ENCODE measurements around the gene NLGN3.
A peak's percentile ranks its signal among the peaks of the same experiment; 100 is the strongest.

The NLGN3 gene

GRCh38 chrX:71144651-71145050 is at the start of gene NLGN3:
Gene NLGN3 (plus strand): TSS chrX:71144841. CDS start chrX:71147750, 2,909 bp downstream.
- H3K27me3 Mint-ChIP-seq = peaks cover 23% of the 10 kb centered on the region
- peaks cover 10% of the 10 kb centered on the region for H3K4me1 Mint-ChIP-seq (ENCODE audit: low read depth)
- no peaks in the 10 kb centered on the region for H3K9me3 Mint-ChIP-seq
- peak within 1 kb of the TSS; percentile 7 for H3K27ac Mint-ChIP-seq
- H3K36me3 Mint-ChIP-seq (ENCODE audit: low read depth) = peaks cover 25% of the 10 kb centered on the region
- DNase-seq = no peak
- H3K4me3 Mint-ChIP-seq = no peak within 1 kb of the TSS

DNA sequence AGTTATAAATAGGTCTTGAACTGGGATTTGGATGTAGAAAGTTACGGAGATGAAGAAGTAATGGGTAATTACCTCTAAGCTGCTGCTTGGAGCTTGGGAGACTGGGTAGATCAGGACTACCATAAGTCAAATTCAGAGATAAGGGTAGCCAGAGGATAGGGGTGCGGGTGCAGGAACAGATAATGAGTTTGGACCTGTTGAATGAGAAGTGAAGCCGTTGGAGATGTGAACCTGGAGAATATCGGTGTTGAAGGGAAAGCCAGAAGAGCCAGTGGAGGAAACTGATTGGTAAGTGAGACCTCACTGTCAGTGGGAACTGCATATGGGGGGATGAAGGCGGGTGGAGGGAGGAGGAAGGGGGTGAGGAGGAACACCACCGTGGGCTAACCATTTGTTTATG is 49.6 kb upstream of the NLGN3 start:
- H3K36me3 Mint-ChIP-seq (ENCODE audit: low read depth) = peaks cover 2% of the 10 kb centered on the region
- H3K27ac Mint-ChIP-seq = peak overlapping the region; percentile 63
- H3K4me3 Mint-ChIP-seq = peak overlapping the region; percentile 82
- no peak for DNase-seq
- H3K27me3 Mint-ChIP-seq = peaks cover 22% of the 10 kb centered on the region
- peaks cover 38% of the 10 kb centered on the region for H3K4me1 Mint-ChIP-seq (ENCODE audit: low read depth)
- no peaks in the 10 kb centered on the region for H3K9me3 Mint-ChIP-seq

DNA sequence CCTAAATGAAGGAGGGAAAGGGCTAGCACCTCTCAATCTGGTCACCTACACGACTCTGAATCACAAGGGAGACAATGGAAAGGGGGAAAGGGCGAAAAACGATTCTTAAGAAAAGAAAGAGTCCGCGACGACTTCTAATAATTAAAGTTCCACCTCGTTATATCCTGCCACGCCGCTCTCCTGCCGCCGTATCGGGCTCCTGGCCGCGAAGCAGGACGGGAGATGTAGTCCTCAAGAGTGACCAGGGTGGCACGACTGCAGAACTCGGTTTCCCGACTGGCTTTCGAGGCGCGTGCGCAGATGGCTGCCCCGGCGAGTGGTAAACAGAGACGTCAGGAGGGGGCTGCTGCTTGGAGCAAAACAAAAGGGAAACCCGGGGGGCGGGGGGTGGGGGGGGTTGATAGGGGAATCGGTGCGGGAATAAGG is 49.1 kb upstream of the NLGN3 start, which contains the start of gene FOXO4:
Gene FOXO4 (plus strand): TSS at position 297 of the 426 bp plus-strand sequence. CDS start 678 bp downstream, outside the sequence.
- peak; percentile 87 for DNase-seq
- Mint-ChIP-seq H3K27me3 (peaks cover 25% of the 10 kb centered on the region), H3K4me3 (peak within 1 kb of the TSS; percentile 82), H3K9me3 (no peaks in the 10 kb centered on the region), H3K36me3 (ENCODE audit: low read depth) (peaks cover 2% of the 10 kb centered on the region), H3K4me1 (ENCODE audit: low read depth) (peaks cover 41% of the 10 kb centered on the region), H3K27ac (peak within 1 kb of the TSS; percentile 90)

DNA sequence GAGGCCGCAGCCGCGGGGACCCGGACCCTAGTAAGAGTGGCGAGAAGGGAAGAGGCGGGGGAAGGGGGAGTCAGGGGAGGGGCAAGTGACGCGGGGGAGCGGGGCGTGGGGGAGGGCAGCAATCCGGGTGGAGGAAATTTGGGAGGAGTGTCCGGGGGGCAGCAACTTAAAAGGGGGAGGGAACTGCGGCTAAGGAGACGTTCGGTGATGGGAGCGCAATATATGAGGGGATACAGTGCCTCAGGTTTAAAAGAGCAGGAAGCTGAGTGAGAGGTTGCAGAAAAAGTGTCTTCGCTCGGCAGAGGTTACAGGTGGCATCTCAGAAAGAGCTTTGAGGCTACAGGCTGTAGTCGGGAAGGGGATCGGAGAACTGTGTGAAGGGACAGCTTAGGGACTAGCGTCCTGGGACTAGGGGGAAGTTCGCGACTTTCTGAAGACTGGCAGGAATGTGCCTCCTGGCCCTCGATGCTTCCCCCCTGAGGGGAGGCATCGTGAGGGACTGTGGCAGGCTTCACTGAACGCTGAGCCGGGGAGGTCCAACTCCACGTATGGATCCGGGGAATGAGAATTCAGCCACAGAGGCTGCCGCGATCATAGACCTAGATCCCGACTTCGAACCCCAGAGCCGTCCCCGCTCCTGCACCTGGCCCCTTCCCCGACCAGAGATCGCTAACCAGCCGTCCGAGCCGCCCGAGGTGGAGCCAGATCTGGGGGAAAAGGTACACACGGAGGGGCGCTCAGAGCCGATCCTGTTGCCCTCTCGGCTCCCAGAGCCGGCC is 48.5 kb upstream of the NLGN3 start:
- H3K27me3 Mint-ChIP-seq = peaks cover 28% of the 10 kb centered on the region
- no peaks in the 10 kb centered on the region for H3K9me3 Mint-ChIP-seq
- peak overlapping the region; percentile 90 for H3K27ac Mint-ChIP-seq
- peaks cover 2% of the 10 kb centered on the region for H3K36me3 Mint-ChIP-seq (ENCODE audit: low read depth)
- H3K4me1 Mint-ChIP-seq (ENCODE audit: low read depth) = peaks cover 47% of the 10 kb centered on the region
- DNase-seq = no peak
- peak overlapping the region; percentile 82 for H3K4me3 Mint-ChIP-seq

- peaks cover 52% of the 10 kb centered on the region for H3K4me1 Mint-ChIP-seq (ENCODE audit: low read depth)
- peaks cover 5% of the 10 kb centered on the region for H3K36me3 Mint-ChIP-seq (ENCODE audit: low read depth)
Observed at GRCh38 chrX:71096760-71097032, 47.9 kb upstream of the NLGN3 start.

DNA sequence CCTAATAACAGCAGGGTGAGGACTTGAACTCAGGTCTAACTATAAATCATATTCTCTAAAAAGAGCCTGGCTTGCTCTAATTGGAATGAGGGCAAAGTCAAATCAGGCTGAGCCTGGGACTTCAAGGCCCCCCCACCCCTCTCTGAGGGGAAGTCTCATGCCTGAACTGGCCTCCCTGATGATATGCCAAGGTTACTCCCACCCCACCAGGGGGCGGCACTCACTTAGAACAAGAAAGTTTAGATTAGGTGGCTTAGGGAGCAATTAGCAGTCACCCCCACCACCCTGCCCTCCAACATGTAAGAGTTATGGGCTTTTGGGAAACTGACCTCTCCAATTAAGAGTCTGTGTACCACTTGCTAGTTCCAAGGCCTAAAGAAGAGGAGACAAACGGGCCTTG is 46.3 kb upstream of the NLGN3 start:
- no peak overlapping the region for H3K4me3 Mint-ChIP-seq
- peaks cover 67% of the 10 kb centered on the region for H3K4me1 Mint-ChIP-seq (ENCODE audit: low read depth)
- no peak overlapping the region for H3K27ac Mint-ChIP-seq

More at GRCh38 chrX:71096760-71097032, 47.9 kb upstream of the NLGN3 start:
- H3K27ac Mint-ChIP-seq = no peak overlapping the region
- no peak for DNase-seq
- H3K9me3 Mint-ChIP-seq = no peaks in the 10 kb centered on the region
- H3K27me3 Mint-ChIP-seq = peaks cover 30% of the 10 kb centered on the region
- H3K4me3 Mint-ChIP-seq = peak overlapping the region; percentile 82

GRCh38 chrX:71098951-71099506 is 45.6 kb upstream of the NLGN3 start:
- no peak overlapping the region for H3K4me3 Mint-ChIP-seq
- no peak overlapping the region for H3K27ac Mint-ChIP-seq
- H3K27me3 Mint-ChIP-seq = peaks cover 28% of the 10 kb centered on the region
- H3K4me1 Mint-ChIP-seq (ENCODE audit: low read depth) = peaks cover 74% of the 10 kb centered on the region
- no peaks in the 10 kb centered on the region for H3K9me3 Mint-ChIP-seq
- no peak for DNase-seq
- peaks cover 8% of the 10 kb centered on the region for H3K36me3 Mint-ChIP-seq (ENCODE audit: low read depth)

More for the DNA sequence above, 46.3 kb upstream of the NLGN3 start:
- peak; percentile 78 for DNase-seq
- Mint-ChIP-seq H3K9me3 (no peaks in the 10 kb centered on the region), H3K27me3 (peaks cover 30% of the 10 kb centered on the region), H3K36me3 (ENCODE audit: low read depth) (peaks cover 5% of the 10 kb centered on the region)

DNA sequence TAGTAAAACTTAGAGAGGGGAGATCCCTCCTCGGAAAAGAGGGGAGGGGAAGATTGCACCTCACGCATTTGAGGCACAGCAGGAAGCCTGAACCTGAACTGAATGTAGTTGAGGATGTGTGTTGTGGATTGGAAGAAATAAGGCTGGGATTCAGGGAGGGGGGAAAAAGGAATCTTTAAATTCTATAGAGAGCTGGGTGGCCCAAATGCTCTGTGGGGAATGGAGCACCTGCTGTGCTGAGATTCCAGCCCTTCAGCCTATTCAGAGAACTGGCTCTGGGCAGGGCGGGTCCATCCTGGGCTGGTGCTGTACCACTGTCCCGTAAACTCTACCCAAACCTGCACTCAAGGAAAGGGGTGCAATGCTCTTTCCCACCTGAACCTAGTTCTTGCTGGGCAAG is 44.9 kb upstream of the NLGN3 start:
- Mint-ChIP-seq H3K4me1 (ENCODE audit: low read depth) (peaks cover 79% of the 10 kb centered on the region), H3K9me3 (no peaks in the 10 kb centered on the region), H3K27me3 (peaks cover 32% of the 10 kb centered on the region), H3K4me3 (no peak overlapping the region), H3K27ac (no peak overlapping the region), H3K36me3 (ENCODE audit: low read depth) (peaks cover 12% of the 10 kb centered on the region)
- DNase-seq = no peak

DNA sequence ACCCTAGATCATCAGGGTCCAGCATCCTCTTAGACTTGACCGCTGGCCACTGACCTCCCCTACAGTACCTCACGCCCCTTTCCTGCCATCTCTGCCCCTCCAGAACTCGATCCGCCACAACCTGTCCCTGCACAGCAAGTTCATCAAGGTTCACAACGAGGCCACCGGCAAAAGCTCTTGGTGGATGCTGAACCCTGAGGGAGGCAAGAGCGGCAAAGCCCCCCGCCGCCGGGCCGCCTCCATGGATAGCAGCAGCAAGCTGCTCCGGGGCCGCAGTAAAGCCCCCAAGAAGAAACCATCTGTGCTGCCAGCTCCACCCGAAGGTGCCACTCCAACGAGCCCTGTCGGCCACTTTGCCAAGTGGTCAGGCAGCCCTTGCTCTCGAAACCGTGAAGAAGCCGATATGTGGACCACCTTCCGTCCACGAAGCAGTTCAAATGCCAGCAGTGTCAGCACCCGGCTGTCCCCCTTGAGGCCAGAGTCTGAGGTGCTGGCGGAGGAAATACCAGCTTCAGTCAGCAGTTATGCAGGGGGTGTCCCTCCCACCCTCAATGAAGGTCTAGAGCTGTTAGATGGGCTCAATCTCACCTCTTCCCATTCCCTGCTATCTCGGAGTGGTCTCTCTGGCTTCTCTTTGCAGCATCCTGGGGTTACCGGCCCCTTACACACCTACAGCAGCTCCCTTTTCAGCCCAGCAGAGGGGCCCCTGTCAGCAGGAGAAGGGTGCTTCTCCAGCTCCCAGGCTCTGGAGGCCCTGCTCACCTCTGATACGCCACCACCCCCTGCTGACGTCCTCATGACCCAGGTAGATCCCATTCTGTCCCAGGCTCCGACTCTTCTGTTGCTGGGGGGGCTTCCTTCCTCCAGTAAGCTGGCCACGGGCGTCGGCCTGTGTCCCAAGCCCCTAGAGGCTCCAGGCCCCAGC is 43.8 kb upstream of the NLGN3 start:
- no peak overlapping the region for H3K4me3 Mint-ChIP-seq
- H3K4me1 Mint-ChIP-seq (ENCODE audit: low read depth) = peaks cover 77% of the 10 kb centered on the region
- no peaks in the 10 kb centered on the region for H3K9me3 Mint-ChIP-seq
- DNase-seq = no peak
- peak overlapping the region; percentile 62 for H3K27ac Mint-ChIP-seq
- H3K27me3 Mint-ChIP-seq = peaks cover 28% of the 10 kb centered on the region
- peaks cover 17% of the 10 kb centered on the region for H3K36me3 Mint-ChIP-seq (ENCODE audit: low read depth)

DNA sequence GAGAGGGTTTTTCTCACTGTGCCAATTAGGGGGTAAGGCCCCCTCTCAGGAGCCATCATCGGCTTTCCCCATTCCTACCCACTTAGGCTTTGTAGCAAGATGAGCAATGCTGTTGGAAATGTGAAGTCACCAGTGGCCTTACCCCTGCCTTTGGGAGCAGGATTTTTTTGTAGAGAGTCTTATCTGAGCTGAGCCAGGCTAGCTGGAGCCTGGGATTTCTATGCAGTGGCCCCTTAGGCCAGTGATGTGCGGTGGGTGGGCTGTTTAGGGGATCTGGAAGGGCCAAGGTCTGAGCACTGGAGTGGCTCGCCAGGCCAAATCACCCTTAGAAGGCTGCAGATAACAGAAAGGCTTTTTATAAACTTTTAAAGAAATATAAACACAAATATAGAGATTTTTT is 42.3 kb upstream of the NLGN3 start:
- no peak overlapping the region for H3K4me3 Mint-ChIP-seq
- no peak for DNase-seq

GRCh38 chrX:71103110-71103983 is 41.3 kb upstream of the NLGN3 start:
- peaks cover 39% of the 10 kb centered on the region for H3K36me3 Mint-ChIP-seq (ENCODE audit: low read depth)
- H3K4me1 Mint-ChIP-seq (ENCODE audit: low read depth) = peaks cover 84% of the 10 kb centered on the region
- H3K27ac Mint-ChIP-seq = peak overlapping the region; percentile 91
- peaks cover 23% of the 10 kb centered on the region for H3K27me3 Mint-ChIP-seq
- peak overlapping the region; percentile 72 for H3K4me3 Mint-ChIP-seq
- peak; percentile 63 for DNase-seq
- H3K9me3 Mint-ChIP-seq = no peaks in the 10 kb centered on the region

More for the DNA sequence above, 42.3 kb upstream of the NLGN3 start:
- Mint-ChIP-seq H3K9me3 (no peaks in the 10 kb centered on the region), H3K4me1 (ENCODE audit: low read depth) (peaks cover 80% of the 10 kb centered on the region), H3K36me3 (ENCODE audit: low read depth) (peaks cover 28% of the 10 kb centered on the region), H3K27ac (no peak overlapping the region), H3K27me3 (peaks cover 23% of the 10 kb centered on the region)

- Mint-ChIP-seq H3K9me3 (no peaks in the 10 kb centered on the region), H3K27ac (peak overlapping the region; percentile 97), H3K4me3 (peak overlapping the region; percentile 35), H3K4me1 (ENCODE audit: low read depth) (peaks cover 78% of the 10 kb centered on the region), H3K36me3 (ENCODE audit: low read depth) (peaks cover 62% of the 10 kb centered on the region), H3K27me3 (peaks cover 17% of the 10 kb centered on the region)
- DNase-seq = peak; percentile 9
Observed at GRCh38 chrX:71105628-71106027, 39.0 kb upstream of the NLGN3 start.

- peak; percentile 37 for DNase-seq
- Mint-ChIP-seq H3K4me1 (ENCODE audit: low read depth) (peaks cover 70% of the 10 kb centered on the region), H3K36me3 (ENCODE audit: low read depth) (peaks cover 70% of the 10 kb centered on the region), H3K4me3 (peak within 1 kb of the TSS; percentile 94), H3K27me3 (peaks cover 11% of the 10 kb centered on the region), H3K27ac (peak within 1 kb of the TSS; percentile 97), H3K9me3 (no peaks in the 10 kb centered on the region)
Observed at GRCh38 chrX:71106427-71106826, 38.2 kb upstream of the NLGN3 start, which contains the start of gene CXorf65. Gene CXorf65 (minus strand): TSS chrX:71106740. CDS start chrX:71106556, 184 bp downstream.
